ENCODE measurements around the gene GPR18.

- no peak for TF ChIP-seq SIN3A (IDR thresholded peaks at IDR 0.05; ENCODE audit: low read depth)
- no peak for TF ChIP-seq TCF7L2 (IDR thresholded peaks at IDR 0.05; ENCODE audit: borderline replicate concordance, extremely low read depth, insufficient read depth, insufficient read length)
- no peak for TF ChIP-seq POLR2AphosphoS5 (IDR thresholded peaks at IDR 0.05; ENCODE audit: low read depth, low read length)
- no peak for TF ChIP-seq SRF (IDR thresholded peaks at IDR 0.05; ENCODE audit: low read depth)
- 0 out of 6 replicates have a peak, but pooled peaks of 1 of the 3 experiments have one; percentile 12 for TF ChIP-seq CTCF (IDR thresholded peaks at IDR 0.05 in 2 of 3, conservative IDR thresholded peaks at IDR 0.05 in 1 of 3; ENCODE audit: borderline replicate concordance in 1 of 3, insufficient read depth in 1 of 3, low read depth in 2 of 3, low read length in 2 of 3)
- TF ChIP-seq EZH2phosphoT487 (IDR thresholded peaks at IDR 0.05; ENCODE audit: borderline replicate concordance) = no peak
- TF ChIP-seq RAD21 (IDR thresholded peaks at IDR 0.05; ENCODE audit: low read depth) = no peak
- TF ChIP-seq YY1 (IDR thresholded peaks at IDR 0.05; ENCODE audit: extremely low read depth, insufficient replicate concordance, low read depth, low read length) = no peak
Observed at GRCh38 chr13:99276706-99277105, 18.5 kb upstream of the GPR18 start.
